Peyer's patch (tissue), 4 donors: ENCODE measurements around the gene CCDC85A. TPM values are rescaled to one million over a fixed set of nuclear protein-coding genes. Genes with fewer than 3 reads are reported as not detected.

Experiments
- DNase-seq, 3 donors: peaks; one replicate each; pipeline ENCODE4 v3.0.0-alpha.2; 2017 to 2019
- H3K27ac ChIP-seq, 4 donors: fragments of 200-600 bp; sonication (generic); one replicate each; pipeline ENCODE4 v1.5.1; 2016 to 2019
- H3K27me3 ChIP-seq, 2 donors: fragments of 200-600 bp; sonication (generic); one replicate each; pipeline ENCODE4 v1.5.1; 2019
- H3K36me3 ChIP-seq, 3 donors: fragments of 200-600 bp; sonication (generic); one replicate each; pipeline ENCODE4 v1.5.1; 2016 to 2019
- H3K4me1 ChIP-seq, 4 donors: fragments of 200-600 bp; sonication (generic); one replicate each; pipeline ENCODE4 v1.5.1; 2016 to 2019
- H3K4me3 ChIP-seq, 4 donors: fragments of 200-600 bp; sonication (generic); 1 replicate in 3 of 4; 2 replicates in 1 of 4; pipeline ENCODE4 v1.5.1; 2016 to 2019; ENCODE audit warnings: mild to moderate bottlenecking in 1 of 4
- H3K9me3 ChIP-seq, 4 donors: fragments of 200-600 bp; sonication (generic); one replicate each; pipeline ENCODE4 v1.5.1; 2016 to 2019; ENCODE audit warnings: mild to moderate bottlenecking in 1 of 4
- POLR2A ChIP-seq, 2 donors: fragments of 450-650 bp; IDR thresholded peaks; one replicate each; pipeline ENCODE4 v1.5.1; 2017; ENCODE audit warnings: antibody characterized with exemption in 2 of 2, mild to moderate bottlenecking in 2 of 2, moderate library complexity in 2 of 2
- total RNA-seq, 4 donors: library from RNA; depleted of rRNA; stranded (reverse); fragments of >200 nt; gene quantifications; one replicate each; pipeline ENCODE4 v1.1.0, GENCODE V29; 2016
- TF ChIP-seq, protein P1 (sequence below), 6 experiments: fragments of 450-650 bp in 4 of 6; fragments of 200-600 bp in 2 of 6; sonication (generic) in 1 of 6; IDR thresholded peaks; one replicate each; pipeline ENCODE4 v1.5.1; 2017 to 2019; ENCODE audit warnings: antibody characterized with exemption in 6 of 6, mild to moderate bottlenecking in 3 of 6, moderate library complexity in 1 of 6

Gene CCDC85A
- total RNA-seq, 4 donors from 2014 or later, result 1.1 to 1.7 (median 1.1) TPM; not detected in 1

DNA sequence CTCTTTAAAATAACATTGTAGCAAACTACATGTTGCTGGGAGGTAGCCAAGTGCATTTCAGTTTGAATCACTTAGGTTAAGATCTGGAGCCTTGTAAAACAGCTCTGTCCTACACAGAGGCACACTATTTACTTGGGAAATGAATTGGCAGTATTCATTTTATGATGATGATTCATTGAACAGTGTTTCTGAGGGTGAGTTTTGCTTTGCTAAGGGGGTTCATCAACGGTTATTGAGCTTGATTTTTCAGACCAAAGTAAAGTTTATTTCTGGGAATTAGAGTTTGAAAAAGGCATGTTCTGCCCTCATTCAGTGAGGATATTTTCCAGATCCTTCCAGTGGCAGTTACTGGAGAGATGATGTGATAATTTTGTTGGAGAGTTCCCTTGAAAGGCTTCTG lies 55.6 kb downstream of the CCDC85A start:
- TF ChIP-seq POLR2A (IDR thresholded peaks at IDR 0.05), result no peak
- TF ChIP-seq, protein P1, sequence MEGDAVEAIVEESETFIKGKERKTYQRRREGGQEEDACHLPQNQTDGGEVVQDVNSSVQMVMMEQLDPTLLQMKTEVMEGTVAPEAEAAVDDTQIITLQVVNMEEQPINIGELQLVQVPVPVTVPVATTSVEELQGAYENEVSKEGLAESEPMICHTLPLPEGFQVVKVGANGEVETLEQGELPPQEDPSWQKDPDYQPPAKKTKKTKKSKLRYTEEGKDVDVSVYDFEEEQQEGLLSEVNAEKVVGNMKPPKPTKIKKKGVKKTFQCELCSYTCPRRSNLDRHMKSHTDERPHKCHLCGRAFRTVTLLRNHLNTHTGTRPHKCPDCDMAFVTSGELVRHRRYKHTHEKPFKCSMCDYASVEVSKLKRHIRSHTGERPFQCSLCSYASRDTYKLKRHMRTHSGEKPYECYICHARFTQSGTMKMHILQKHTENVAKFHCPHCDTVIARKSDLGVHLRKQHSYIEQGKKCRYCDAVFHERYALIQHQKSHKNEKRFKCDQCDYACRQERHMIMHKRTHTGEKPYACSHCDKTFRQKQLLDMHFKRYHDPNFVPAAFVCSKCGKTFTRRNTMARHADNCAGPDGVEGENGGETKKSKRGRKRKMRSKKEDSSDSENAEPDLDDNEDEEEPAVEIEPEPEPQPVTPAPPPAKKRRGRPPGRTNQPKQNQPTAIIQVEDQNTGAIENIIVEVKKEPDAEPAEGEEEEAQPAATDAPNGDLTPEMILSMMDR (IDR thresholded peaks at IDR 0.05), result no peak
- no peaks in the 10 kb centered on the region for H3K27me3 ChIP-seq
- no peak overlapping the region for H3K4me3 ChIP-seq
- no peaks in the 10 kb centered on the region for H3K4me1 ChIP-seq
- H3K36me3 ChIP-seq, result no peaks in the 10 kb centered on the region
- no peak overlapping the region for H3K27ac ChIP-seq
- no peak for DNase-seq
- H3K9me3 ChIP-seq, result no peaks in the 10 kb centered on the region

DNA sequence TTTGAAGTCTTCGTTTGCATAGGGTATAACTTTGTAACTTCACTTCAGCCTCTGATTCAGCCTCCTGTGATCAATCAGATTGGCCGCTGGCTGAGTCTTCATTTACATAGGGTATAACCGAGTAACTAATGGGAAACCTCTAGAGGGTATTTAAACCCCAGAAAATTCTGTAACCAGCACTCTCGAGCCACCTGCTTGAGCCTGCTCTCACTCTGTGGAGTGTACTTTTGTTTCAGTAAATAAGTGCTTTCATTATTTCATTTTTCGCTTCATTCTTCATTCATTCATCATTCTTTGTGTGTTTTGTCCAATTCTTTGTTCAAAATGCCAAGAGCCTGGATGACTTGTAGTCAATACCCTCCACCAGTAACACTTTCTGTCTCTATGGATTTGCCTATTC lies 56.4 kb downstream of the CCDC85A start:
- no peak for TF ChIP-seq POLR2A (IDR thresholded peaks at IDR 0.05)
- TF ChIP-seq, protein P1 (IDR thresholded peaks at IDR 0.05), result no peak
- no peak overlapping the region for H3K27ac ChIP-seq
- no peak for DNase-seq
- no peak overlapping the region for H3K4me3 ChIP-seq
- H3K36me3 ChIP-seq, result no peaks in the 10 kb centered on the region
- no peaks in the 10 kb centered on the region for H3K27me3 ChIP-seq
- H3K4me1 ChIP-seq, result no peaks in the 10 kb centered on the region
- no peaks in the 10 kb centered on the region for H3K9me3 ChIP-seq

DNA sequence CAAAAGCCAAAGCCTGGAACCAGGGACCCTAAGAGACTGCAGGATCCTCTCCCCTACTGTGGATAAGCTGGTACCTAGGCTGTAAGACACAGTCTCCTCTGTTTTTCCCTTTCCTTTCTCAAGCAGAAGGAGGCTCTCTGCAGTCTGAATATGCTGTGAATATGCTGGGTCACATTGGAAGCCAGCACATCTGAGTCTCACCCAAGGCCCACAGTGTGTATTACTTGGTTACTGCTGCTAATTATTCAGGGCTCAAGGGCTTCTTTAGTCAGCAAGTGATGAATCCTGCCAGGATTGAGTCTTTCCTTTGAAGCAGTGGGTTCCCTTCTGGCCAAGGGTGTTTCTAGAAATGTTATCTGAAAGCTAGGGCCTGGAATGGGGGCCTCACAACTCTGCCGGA lies 60.7 kb downstream of the CCDC85A start:
- Histone ChIP-seq H3K4me3 (no peak overlapping the region), H3K9me3 (no peaks in the 10 kb centered on the region), H3K27ac (no peak overlapping the region), H3K4me1 (no peaks in the 10 kb centered on the region), H3K27me3 (no peaks in the 10 kb centered on the region), H3K36me3 (no peaks in the 10 kb centered on the region)
- TF ChIP-seq, protein P1 (IDR thresholded peaks at IDR 0.05), result no peak
- no peak for TF ChIP-seq POLR2A (IDR thresholded peaks at IDR 0.05)
- DNase-seq, result no peak

DNA sequence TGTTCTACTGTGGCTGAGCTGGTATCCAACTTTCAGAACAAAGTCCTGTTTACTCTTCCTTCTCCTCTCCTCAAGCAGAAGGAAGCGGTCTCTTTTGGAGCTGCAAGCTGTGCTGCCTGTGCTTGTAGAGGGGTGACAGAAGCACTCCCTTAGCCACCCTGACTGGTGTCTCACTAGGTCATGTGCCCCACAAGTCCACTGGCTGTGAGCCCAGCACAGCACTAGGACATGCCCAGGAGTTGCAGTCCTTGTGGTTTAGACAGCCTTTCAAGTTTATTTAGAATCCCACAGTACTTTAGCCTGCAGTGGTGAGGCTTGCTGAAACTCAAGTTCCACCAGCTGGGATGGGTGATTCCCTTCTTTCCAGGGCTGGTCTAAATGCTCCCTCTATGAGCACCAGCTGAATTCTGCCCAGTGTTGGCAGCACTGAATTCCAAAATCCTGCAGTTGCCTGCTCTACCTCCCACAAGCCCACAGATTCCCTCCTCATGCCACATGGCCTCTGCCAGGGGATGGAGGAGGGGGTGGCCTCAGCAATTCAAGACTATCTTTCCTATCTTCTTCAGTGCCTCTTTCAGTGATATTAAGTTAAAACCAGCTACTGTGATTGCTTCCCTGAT lies 61.2 kb downstream of the CCDC85A start:
- Histone ChIP-seq H3K4me3 (no peak overlapping the region), H3K27ac (no peak overlapping the region), H3K4me1 (no peaks in the 10 kb centered on the region), H3K9me3 (no peaks in the 10 kb centered on the region), H3K36me3 (no peaks in the 10 kb centered on the region), H3K27me3 (no peaks in the 10 kb centered on the region)
- no peak for TF ChIP-seq POLR2A (IDR thresholded peaks at IDR 0.05)
- TF ChIP-seq, protein P1 (IDR thresholded peaks at IDR 0.05), result no peak
- no peak for DNase-seq

DNA sequence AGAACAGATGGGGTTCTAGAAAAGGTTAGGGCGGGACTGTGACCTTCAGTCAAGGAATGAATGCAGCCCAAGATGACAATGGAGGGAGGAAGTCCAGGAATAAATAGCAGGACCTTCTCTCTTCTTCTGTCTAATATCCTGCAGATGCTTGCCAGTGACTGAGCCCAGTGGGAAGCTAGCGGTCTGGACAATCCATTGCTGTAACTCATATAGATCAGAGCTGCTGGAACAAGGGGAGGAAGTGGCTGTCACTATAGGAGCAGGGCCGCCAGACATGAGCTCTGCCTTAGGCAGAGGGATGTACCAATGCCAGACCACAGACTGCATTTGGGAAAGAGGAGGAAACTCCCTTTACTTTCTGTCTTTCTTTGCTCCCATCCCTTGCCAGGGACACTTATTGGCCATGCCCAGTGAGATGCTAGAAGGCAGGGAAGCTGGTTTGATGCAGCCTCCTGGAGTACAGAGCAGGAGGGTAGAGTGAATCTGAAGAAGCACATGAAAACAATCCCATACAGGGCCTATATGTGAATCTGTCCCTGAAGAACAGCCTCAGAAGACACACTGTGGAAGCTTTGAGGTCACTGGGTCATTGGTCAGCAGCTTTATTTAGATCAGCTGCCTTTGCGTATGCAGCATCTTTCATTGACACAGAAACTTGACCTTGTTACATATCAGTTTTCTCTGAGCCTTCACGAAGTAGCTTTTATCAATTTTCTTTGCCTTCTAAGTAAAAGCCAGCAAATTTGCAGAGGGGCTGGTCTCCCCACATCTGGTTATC lies 65.4 kb downstream of the CCDC85A start:
- no peak for TF ChIP-seq POLR2A (IDR thresholded peaks at IDR 0.05)
- TF ChIP-seq, protein P1 (IDR thresholded peaks at IDR 0.05), result no peak
- H3K9me3 ChIP-seq, result no peaks in the 10 kb centered on the region

More for the DNA sequence above, 65.4 kb downstream of the CCDC85A start:
- Histone ChIP-seq H3K27me3 (no peaks in the 10 kb centered on the region), H3K27ac (no peak overlapping the region), H3K36me3 (no peaks in the 10 kb centered on the region), H3K4me3 (no peak overlapping the region), H3K4me1 (no peaks in the 10 kb centered on the region)
- DNase-seq, result no peak
